Spleen (tissue), 7 donors: ENCODE measurements around the gene TOMM6.

Source experiments
- CTCF ChIP-seq, 11 experiments: fragments of 200-600 bp in 7 of 11; fragments of 450-650 bp in 4 of 11; sonication (generic) in 4 of 11; IDR thresholded peaks in 8 of 11; conservative IDR thresholded peaks in 3 of 11; 1 replicate in 7 of 11; 2 replicates in 4 of 11; pipeline versions ENCODE4 v1.4.0 to v1.8.0; 2016 to 2021; ENCODE audit warnings: antibody characterized with exemption in 11 of 11, inconsistent platforms in 4 of 11, mild to moderate bottlenecking in 1 of 11
- POLR2AphosphoS5 ChIP-seq, 3 donors: sonication (generic); formaldehyde crosslinking; IDR thresholded peaks; one replicate each; pipeline ENCODE4 v1.5.1; 2017; ENCODE audit warnings: antibody characterized with exemption in 3 of 3
- donor health status: DM: no; HTN: no; CAD: no; lungs with moderate emphysema.
- donor health status: DM: no; HTN: no; CAD: no.
- donor health status: DM: no; HTN: no; CAD: no.

GRCh38 chr6:41822021-41822420 lies 34.5 kb downstream of the TOMM6 start:
- TF ChIP-seq CTCF (IDR thresholded peaks at IDR 0.05 in 8 of 11, conservative IDR thresholded peaks at IDR 0.05 in 3 of 11) (no peak), POLR2AphosphoS5 (IDR thresholded peaks at IDR 0.05) (no peak)
